CD8-positive, alpha-beta memory T cell (primary cell): ENCODE data around the gene TBC1D14. TPM values are rescaled to one million over a fixed set of nuclear protein-coding genes. Genes with fewer than 3 reads are reported as not detected.

Source experiments
- CTCF ChIA-PET: fragments of 350-600 bp; sonication (Branson Sonifier 250); formaldehyde crosslinking; loops from one replicate; lab custom pipeline; 2021; ENCODE audit warnings: antibody characterized with exemption; lab: Charles Lee
- POLR2A ChIA-PET: fragments of 350-600 bp; sonication (Branson Sonifier 250); formaldehyde crosslinking; loops from one replicate; lab custom pipeline; 2021; ENCODE audit warnings: antibody characterized with exemption; lab: Charles Lee
- DNase-seq, 5 donors: peaks; one replicate each; pipeline versions ENCODE4 v3.0.0 to v3.0.0-alpha.2; 2020 to 2022; ENCODE audit warnings: mixed read lengths in 1 of 5
- H3K27ac ChIP-seq: one replicate; pipeline ENCODE4 v1.7.0; 2013; ENCODE audit warnings: low read depth, mild to moderate bottlenecking, low read length, moderate library complexity
- H3K27me3 ChIP-seq: 2 replicates; pipeline ENCODE4 v1.7.0; 2013; ENCODE audit warnings: low read length, mild to moderate bottlenecking; ENCODE audit not compliant: insufficient read depth, poor library complexity, severe bottlenecking
- H3K36me3 ChIP-seq: 2 replicates; pipeline ENCODE4 v1.7.0; 2013; ENCODE audit warnings: mild to moderate bottlenecking, low read length, moderate library complexity; ENCODE audit not compliant: insufficient read depth
- H3K4me1 ChIP-seq: 2 replicates; pipeline ENCODE4 v1.7.0; 2013; ENCODE audit warnings: mild to moderate bottlenecking, low read length, moderate library complexity; ENCODE audit not compliant: insufficient read depth
- H3K4me3 ChIP-seq: 2 replicates; pipeline ENCODE4 v1.7.0; 2013; ENCODE audit warnings: mild to moderate bottlenecking, low read length
- H3K9me3 ChIP-seq: 2 replicates; pipeline ENCODE4 v1.7.0; 2013; ENCODE audit warnings: mild to moderate bottlenecking, low read length
- H3K27ac Mint-ChIP-seq, 8 donors: one replicate each; pipeline ENCODE4 v1.8.0; 2020 to 2021; ENCODE audit warnings: mixed read lengths in 8 of 8, mild to moderate bottlenecking in 6 of 8, inconsistent platforms in 3 of 8, moderate library complexity in 3 of 8
- H3K27me3 Mint-ChIP-seq, 2 donors: one replicate each; pipeline ENCODE4 v1.8.0; 2020 to 2021; ENCODE audit warnings: mixed read lengths in 2 of 2, mild to moderate bottlenecking in 1 of 2, moderate library complexity in 1 of 2
- H3K36me3 Mint-ChIP-seq, 3 donors: one replicate each; pipeline ENCODE4 v1.8.0; 2020 to 2021; ENCODE audit warnings: mixed read lengths in 3 of 3, inconsistent platforms in 1 of 3, mild to moderate bottlenecking in 1 of 3
- H3K4me1 Mint-ChIP-seq, 3 donors: one replicate each; pipeline ENCODE4 v1.8.0; 2020 to 2021; ENCODE audit warnings: mixed read lengths in 3 of 3, inconsistent platforms in 1 of 3, mild to moderate bottlenecking in 1 of 3
- H3K4me3 Mint-ChIP-seq, 7 donors: one replicate each; pipeline ENCODE4 v1.8.0; 2020 to 2021; ENCODE audit warnings: mixed read lengths in 7 of 7, mild to moderate bottlenecking in 6 of 7, moderate library complexity in 4 of 7, inconsistent platforms in 2 of 7
- H3K9me3 Mint-ChIP-seq, 5 donors: one replicate each; pipeline ENCODE4 v1.8.0; 2020 to 2022; ENCODE audit warnings: mixed read lengths in 5 of 5, mild to moderate bottlenecking in 3 of 5, moderate library complexity in 2 of 5, inconsistent platforms in 1 of 5
- polyA plus RNA-seq: library from polyadenylated mRNA; unstranded; fragments of 300-500 nt; fragmentation: Illumina TruSeq; gene quantifications from one replicate; pipeline ENCODE4 v1.2.3, GENCODE V29; 2021
- total RNA-seq, 2 experiments: library from RNA; stranded (reverse); gene quantifications; one replicate each; pipeline ENCODE4 v1.2.3, GENCODE V29; 2021

TBC1D14 gene
- total and polyA plus RNA-seq, 3 experiments from 2014 or later = 38.0 to 48.5 (median 43.7) TPM

DNA sequence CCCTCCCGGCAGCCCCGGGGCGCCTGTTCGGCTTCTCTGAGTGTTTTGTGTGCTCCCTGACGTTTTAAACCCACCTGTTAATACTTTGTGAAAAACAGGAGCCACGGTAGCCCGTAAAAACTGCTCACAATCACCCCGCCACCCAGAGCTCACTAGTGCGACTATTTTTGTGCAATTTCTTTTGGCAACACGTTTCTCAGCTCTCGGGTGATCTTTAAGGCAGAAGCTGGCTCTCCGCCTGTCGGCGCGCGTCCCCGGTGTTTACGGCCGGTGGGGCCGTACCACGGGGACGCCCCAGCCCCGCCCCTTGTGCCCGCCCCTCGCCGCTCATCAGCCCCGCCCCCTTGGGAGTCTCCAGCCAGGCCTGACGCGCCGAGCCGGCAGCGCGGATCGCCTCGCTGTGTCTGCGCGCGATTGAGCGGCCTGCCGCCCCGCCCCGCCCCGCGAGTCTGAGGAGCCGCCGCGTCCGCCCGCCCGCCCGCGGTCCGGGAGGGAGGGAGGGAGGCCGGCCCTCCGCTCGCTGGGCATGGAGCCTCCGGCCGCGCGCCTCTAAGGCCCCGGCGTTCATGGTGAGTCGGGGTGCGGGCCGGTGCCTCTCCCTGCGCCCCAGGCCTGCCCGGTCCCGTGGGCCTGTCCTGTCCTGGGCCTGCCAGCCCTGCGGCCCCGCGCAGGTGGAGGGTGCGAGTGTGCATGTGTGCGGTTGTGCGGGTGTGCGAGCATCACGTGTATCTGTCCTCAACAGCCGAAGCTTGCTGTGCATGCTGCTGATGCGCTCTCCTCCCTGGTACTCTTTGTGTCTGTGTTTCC is 77.4 kb downstream of the TBC1D14 start:
- CTCF ChIA-PET = interaction anchor here (0.7 to 3.3 kb wide), 12 partner anchors 13 to 271 kb away, joined by 3 to 15 read pairs (median 6); partner anchors contain the start of genes BLOC1S4, GRPEL1, TADA2B and TBC1D14

DNA sequence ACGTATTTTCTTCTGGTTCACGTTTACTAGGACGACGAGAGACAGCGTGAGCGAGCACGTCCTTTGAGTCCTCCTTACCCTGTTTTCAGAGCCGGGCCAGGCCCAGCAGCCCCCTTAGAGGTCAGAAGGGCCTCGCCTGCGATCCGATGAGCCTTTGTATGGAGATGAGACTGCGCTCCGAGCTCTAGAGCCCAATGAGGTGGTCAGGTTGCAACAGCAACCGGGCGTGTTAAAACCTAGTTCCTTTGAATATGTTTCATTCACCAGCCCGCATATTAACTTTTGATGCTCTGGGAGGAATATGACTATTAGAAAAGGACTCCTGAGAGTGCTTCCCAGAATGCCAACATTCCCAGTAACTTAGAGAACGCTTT is 77.9 kb downstream of the TBC1D14 start:
- no peaks in the 10 kb centered on the region for H3K9me3 Mint-ChIP-seq
- H3K4me3 Mint-ChIP-seq = peak overlapping the region; percentile 92 to 97 (median 95)
- H3K27ac ChIP-seq = peak overlapping the region; percentile 65
- H3K4me3 ChIP-seq = peak overlapping the region; percentile 82
- POLR2A ChIA-PET = interaction anchor here (0.6 to 2.9 kb wide), 4 partner anchors 24 to 272 kb away, joined by 3 to 21 read pairs (median 4); partner anchors contain the start of genes BLOC1S4 and TBC1D14
- no peaks in the 10 kb centered on the region for H3K9me3 ChIP-seq
- H3K36me3 ChIP-seq = no peaks in the 10 kb centered on the region
- H3K27me3 ChIP-seq = no peaks in the 10 kb centered on the region
- H3K4me1 Mint-ChIP-seq = peaks cover 68 to 90% (median 79%) of the 10 kb centered on the region in 3 donors
- CTCF ChIA-PET = interaction anchor here (1.3 to 3.3 kb wide), 5 partner anchors 14 to 81 kb away, joined by 3 to 15 read pairs (median 14); partner anchors contain the start of genes GRPEL1 and TBC1D14
- H3K27ac Mint-ChIP-seq = peak overlapping the region; percentile 76 to 97 (median 94)
- peaks cover 47% of the 10 kb centered on the region for H3K4me1 ChIP-seq
- DNase-seq = no peak
- peaks cover 0 to 35% (median 6%) of the 10 kb centered on the region in 3 donors for H3K36me3 Mint-ChIP-seq
- no peaks in the 10 kb centered on the region for H3K27me3 Mint-ChIP-seq

More for the DNA sequence above, 77.4 kb downstream of the TBC1D14 start:
- peak overlapping the region; percentile 93 to 97 (median 96) for H3K4me3 Mint-ChIP-seq
- H3K27me3 Mint-ChIP-seq = no peaks in the 10 kb centered on the region
- H3K36me3 ChIP-seq = no peaks in the 10 kb centered on the region
- POLR2A ChIA-PET = interaction anchor here (0.6 to 2.9 kb wide), 11 partner anchors 24 to 314 kb away, joined by 3 to 21 read pairs (median 4); partner anchors contain the start of genes BLOC1S4, GRPEL1, MRFAP1L1 and TADA2B
- H3K27me3 ChIP-seq = no peaks in the 10 kb centered on the region
- H3K36me3 Mint-ChIP-seq = peaks cover 0 to 34% (median 6%) of the 10 kb centered on the region in 3 donors
- no peaks in the 10 kb centered on the region for H3K9me3 Mint-ChIP-seq
- H3K9me3 ChIP-seq = no peaks in the 10 kb centered on the region
- H3K4me1 Mint-ChIP-seq = peaks cover 66 to 92% (median 85%) of the 10 kb centered on the region in 3 donors
- DNase-seq = peak; percentile 89 to 94 (median 90)
- peak overlapping the region; percentile 83 for H3K27ac ChIP-seq
- H3K4me1 ChIP-seq = peaks cover 47% of the 10 kb centered on the region
- peak overlapping the region; percentile 84 for H3K4me3 ChIP-seq
- peak overlapping the region; percentile 84 to 99 (median 97) for H3K27ac Mint-ChIP-seq

DNA sequence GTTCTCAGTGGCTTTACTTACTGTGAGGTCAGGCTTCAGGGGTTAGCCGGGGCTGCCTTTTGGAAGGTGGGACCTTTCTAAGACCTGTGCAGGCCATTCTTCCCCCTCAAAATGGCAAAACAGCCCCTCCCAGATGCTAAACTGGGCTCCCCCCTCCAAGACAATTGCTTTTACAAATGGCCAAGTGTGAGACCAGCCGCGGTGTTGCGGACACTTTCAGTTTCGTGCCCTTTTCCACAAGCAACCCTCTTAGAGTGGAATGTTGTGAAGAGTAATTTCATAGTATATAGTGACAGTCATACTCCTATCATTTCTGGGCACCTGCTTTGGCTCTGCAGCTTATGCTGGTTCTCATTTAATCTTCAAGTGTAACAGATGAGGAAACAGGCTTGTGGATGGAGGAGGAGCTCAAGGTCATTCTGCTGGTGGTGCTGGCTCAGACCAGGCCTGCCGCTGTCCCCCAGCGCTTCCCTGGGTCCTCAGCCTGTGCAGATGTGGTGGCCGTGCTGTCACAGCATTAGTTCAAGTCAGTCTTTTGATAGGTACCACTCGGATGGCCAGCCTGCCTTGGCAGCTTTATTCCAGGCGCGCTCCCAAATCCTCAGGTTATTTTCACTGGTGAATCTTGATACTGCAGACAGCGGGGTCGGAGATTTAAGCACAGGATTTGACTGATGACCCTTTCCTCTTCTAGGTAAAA is 78.5 kb downstream of the TBC1D14 start:
- DNase-seq = no peak
- H3K4me1 ChIP-seq = peaks cover 47% of the 10 kb centered on the region
- peak overlapping the region; percentile 92 to 97 (median 95) for H3K4me3 Mint-ChIP-seq
- peak overlapping the region in 6 of 8 donors; percentile 45 to 97 (median 94) for H3K27ac Mint-ChIP-seq
- ChIA-PET CTCF (interaction anchor here (1.3 to 3.3 kb wide), 4 partner anchors 14 to 80 kb away, joined by 3 to 15 read pairs (median 10); partner anchors contain the start of gene GRPEL1), POLR2A (interaction anchor here (0.6 to 2.9 kb wide), 2 partner anchors 46 to 78 kb away, joined by 3 to 21 read pairs; partner anchors contain the start of gene TBC1D14)
- no peaks in the 10 kb centered on the region for H3K9me3 ChIP-seq
- peaks cover 0 to 36% (median 7%) of the 10 kb centered on the region in 3 donors for H3K36me3 Mint-ChIP-seq
- H3K9me3 Mint-ChIP-seq = no peaks in the 10 kb centered on the region
- peak overlapping the region; percentile 65 for H3K27ac ChIP-seq
- H3K36me3 ChIP-seq = no peaks in the 10 kb centered on the region
- peaks cover 69 to 94% (median 80%) of the 10 kb centered on the region in 3 donors for H3K4me1 Mint-ChIP-seq
- H3K27me3 ChIP-seq = no peaks in the 10 kb centered on the region
- H3K27me3 Mint-ChIP-seq = no peaks in the 10 kb centered on the region
- H3K4me3 ChIP-seq = peak overlapping the region; percentile 82

DNA sequence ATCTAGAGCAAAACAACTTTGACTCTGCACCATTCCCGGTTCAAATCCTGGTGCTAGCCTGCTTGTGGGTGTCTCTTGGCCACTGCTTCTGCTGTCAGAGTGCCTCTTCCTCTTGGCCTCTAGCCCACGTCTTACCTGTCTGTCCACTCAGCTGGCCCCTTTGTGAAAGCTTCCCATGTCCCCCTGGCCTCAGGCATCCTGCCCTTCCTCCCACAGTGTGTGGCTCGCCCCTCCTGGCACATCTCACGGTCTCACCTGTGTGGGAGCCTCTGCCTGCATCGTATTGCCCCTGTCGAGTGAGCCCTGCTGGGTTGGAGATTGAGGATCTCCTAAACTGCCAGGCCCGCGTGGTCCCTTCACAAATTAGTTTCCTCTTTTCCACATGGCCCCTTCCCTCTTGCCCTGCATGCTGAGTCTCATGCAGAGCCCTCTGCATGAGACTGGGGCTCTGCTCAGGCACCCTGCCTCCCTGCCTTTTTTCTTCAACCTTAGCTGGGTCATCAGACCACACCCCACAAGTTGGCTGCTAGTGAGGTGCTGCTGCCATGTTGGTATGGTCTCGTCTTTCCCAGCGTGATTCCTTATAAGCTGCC is 79.8 kb downstream of the TBC1D14 start:
- no peaks in the 10 kb centered on the region for H3K27me3 ChIP-seq
- Mint-ChIP-seq H3K36me3 (peaks cover 0 to 42% (median 6%) of the 10 kb centered on the region in 3 donors), H3K9me3 (no peaks in the 10 kb centered on the region), H3K27ac (peak overlapping the region in 5 of 8 donors; percentile 34 to 86 (median 58)), H3K4me1 (peaks cover 65 to 84% (median 75%) of the 10 kb centered on the region in 3 donors), H3K4me3 (peak overlapping the region; percentile 6 to 97 (median 61)), H3K27me3 (no peaks in the 10 kb centered on the region)
- no peaks in the 10 kb centered on the region for H3K36me3 ChIP-seq
- H3K27ac ChIP-seq = no peak overlapping the region
- H3K9me3 ChIP-seq = no peaks in the 10 kb centered on the region
- no peak overlapping the region for H3K4me3 ChIP-seq
- CTCF ChIA-PET = no interaction called here
- DNase-seq = no peak
- POLR2A ChIA-PET = no interaction called here
- H3K4me1 ChIP-seq = peaks cover 43% of the 10 kb centered on the region

DNA sequence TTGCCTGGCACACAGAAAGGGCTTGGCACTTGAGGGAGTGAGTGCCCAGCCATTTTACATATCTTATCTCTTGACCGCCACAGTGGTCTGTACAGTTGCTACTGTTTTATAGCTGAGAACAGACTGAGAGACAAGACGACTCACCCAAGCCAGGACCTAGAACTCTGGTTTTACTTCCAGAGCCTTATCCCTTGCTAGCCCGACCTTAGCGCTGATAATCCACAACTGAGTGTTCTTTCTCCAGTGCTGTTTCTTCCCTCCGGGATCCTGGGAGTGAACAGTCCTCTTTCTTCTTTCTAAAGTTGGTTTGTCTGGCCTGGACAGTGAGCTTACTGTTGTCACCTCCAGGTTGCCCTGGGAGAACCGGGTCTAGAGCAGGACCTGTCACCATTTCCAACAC is 81.0 kb downstream of the TBC1D14 start:
- Mint-ChIP-seq H3K27ac (no peak overlapping the region), H3K27me3 (no peaks in the 10 kb centered on the region), H3K4me1 (peaks cover 53 to 72% (median 63%) of the 10 kb centered on the region in 3 donors), H3K36me3 (peaks cover 0 to 50% (median 9%) of the 10 kb centered on the region in 3 donors), H3K4me3 (peak overlapping the region in 2 of 7 donors; percentile 29 to 37), H3K9me3 (no peaks in the 10 kb centered on the region)
- no peak overlapping the region for H3K27ac ChIP-seq
- no peaks in the 10 kb centered on the region for H3K27me3 ChIP-seq
- no peaks in the 10 kb centered on the region for H3K36me3 ChIP-seq
- no peak for DNase-seq
- peaks cover 32% of the 10 kb centered on the region for H3K4me1 ChIP-seq
- H3K4me3 ChIP-seq = no peak overlapping the region
- H3K9me3 ChIP-seq = no peaks in the 10 kb centered on the region
- POLR2A ChIA-PET = no interaction called here
- CTCF ChIA-PET = interaction anchor here (0.8 kb wide), 1 partner anchor 17 kb away, joined by 4 read pairs; no protein-coding TSS in a partner anchor

DNA sequence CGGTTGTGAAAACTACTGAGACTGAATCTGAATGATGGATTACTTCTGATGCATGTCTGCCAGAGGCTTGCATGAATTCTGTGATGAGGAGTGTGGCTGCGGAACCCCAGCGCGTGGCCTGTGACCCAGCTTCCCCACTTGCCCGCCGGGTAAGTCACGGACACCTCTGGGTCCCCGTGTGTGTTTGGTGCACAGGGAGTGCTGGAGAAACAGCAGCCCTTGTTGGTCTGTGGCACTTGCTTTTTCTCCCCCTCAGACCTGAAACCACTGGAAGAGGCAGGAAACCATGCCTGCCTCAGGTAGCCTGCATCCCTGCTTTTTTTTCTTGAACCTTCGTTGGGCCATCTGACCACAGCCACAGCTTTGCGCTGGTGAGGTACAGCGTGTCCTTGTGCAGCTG is 81.6 kb downstream of the TBC1D14 start:
- Histone ChIP-seq H3K4me1 (peaks cover 26% of the 10 kb centered on the region), H3K36me3 (peaks cover 2% of the 10 kb centered on the region), H3K4me3 (no peak overlapping the region), H3K27me3 (no peaks in the 10 kb centered on the region), H3K27ac (no peak overlapping the region), H3K9me3 (no peaks in the 10 kb centered on the region)
- no peaks in the 10 kb centered on the region for H3K9me3 Mint-ChIP-seq
- DNase-seq = no peak
- H3K36me3 Mint-ChIP-seq = peaks cover 0 to 51% (median 9%) of the 10 kb centered on the region in 3 donors
- H3K27ac Mint-ChIP-seq = peak overlapping the region in 1 of 8 donors; percentile 12
- peak overlapping the region in 1 of 7 donors; percentile 37 for H3K4me3 Mint-ChIP-seq
- ChIA-PET CTCF (interaction anchor here (0.8 kb wide), 1 partner anchor 17 kb away, joined by 4 read pairs; no protein-coding TSS in a partner anchor), POLR2A (no interaction called here)
- no peaks in the 10 kb centered on the region for H3K27me3 Mint-ChIP-seq
- peaks cover 48 to 66% (median 57%) of the 10 kb centered on the region in 3 donors for H3K4me1 Mint-ChIP-seq

DNA sequence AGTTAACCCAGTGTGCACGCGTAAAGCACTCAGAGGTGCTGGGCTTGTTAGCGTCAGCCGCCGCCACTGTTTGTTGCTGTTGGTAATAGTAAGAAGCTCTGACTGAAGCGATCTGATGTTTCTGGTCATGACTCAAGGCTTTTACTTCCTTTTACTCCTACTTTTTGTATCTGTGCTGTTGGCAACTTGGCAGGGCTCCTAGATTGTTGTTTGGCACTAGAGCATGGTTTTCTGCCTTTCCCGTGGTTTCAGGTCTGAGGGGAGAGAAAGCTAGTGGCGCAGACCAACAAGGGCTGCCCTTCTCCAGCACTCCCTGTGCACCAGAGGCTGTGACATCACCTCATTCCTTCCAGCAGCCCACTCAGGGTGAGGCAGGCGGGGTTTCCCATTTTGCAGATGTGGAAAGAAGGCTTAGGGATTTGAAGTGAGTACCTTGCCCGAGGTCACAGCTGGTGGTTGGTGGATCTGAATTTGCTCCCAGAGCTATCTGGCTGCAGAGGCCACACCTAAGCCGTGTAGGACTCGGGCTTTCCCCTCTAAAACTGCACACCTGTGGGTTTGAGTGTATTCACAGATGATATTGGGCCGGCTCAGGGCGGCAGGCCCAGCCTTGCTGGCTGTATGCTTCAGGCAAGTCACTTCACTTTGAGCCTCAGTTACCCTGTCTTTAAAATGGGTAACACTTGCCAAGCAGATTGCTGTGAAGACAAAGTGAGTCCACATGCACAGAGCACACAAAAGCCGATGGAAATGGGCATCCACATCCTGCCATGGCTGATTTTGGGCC is 82.3 kb downstream of the TBC1D14 start:
- ChIA-PET CTCF (no interaction called here), POLR2A (no interaction called here)

More for the DNA sequence above, 82.3 kb downstream of the TBC1D14 start:
- no peak overlapping the region for H3K27ac ChIP-seq
- Mint-ChIP-seq H3K4me3 (no peak overlapping the region), H3K9me3 (no peaks in the 10 kb centered on the region), H3K4me1 (peaks cover 44 to 60% (median 51%) of the 10 kb centered on the region in 3 donors), H3K27ac (peak overlapping the region in 2 of 8 donors; percentile 48 to 54), H3K36me3 (peaks cover 0 to 51% (median 10%) of the 10 kb centered on the region in 3 donors), H3K27me3 (no peaks in the 10 kb centered on the region)
- no peaks in the 10 kb centered on the region for H3K27me3 ChIP-seq
- H3K4me1 ChIP-seq = peaks cover 24% of the 10 kb centered on the region
- no peak overlapping the region for H3K4me3 ChIP-seq
- DNase-seq = no peak
- no peaks in the 10 kb centered on the region for H3K9me3 ChIP-seq
- peaks cover 9% of the 10 kb centered on the region for H3K36me3 ChIP-seq
